ENCODE measurements around the gene VPS26B.

DNA sequence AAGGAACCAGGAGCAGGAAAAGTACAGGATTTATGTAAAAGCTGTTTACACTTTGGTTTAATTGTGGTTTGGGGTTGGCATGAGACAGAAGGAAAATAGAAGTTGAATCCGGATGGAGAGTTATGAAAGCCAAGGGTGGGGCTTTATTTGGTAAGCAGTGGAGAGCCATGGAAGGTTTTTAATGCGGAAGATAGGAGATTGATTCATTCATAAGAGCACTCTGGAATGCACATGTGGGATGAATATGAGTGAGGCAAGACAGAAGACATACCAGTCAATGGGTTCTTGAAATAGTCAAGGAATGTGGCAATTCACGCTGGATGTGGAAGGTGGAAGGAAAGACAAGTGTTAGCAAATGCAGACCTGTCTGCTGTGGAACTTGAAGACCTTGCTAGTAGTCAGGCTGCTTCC is 42.4 kb downstream of the VPS26B start:
- TF ChIP-seq, protein P1, sequence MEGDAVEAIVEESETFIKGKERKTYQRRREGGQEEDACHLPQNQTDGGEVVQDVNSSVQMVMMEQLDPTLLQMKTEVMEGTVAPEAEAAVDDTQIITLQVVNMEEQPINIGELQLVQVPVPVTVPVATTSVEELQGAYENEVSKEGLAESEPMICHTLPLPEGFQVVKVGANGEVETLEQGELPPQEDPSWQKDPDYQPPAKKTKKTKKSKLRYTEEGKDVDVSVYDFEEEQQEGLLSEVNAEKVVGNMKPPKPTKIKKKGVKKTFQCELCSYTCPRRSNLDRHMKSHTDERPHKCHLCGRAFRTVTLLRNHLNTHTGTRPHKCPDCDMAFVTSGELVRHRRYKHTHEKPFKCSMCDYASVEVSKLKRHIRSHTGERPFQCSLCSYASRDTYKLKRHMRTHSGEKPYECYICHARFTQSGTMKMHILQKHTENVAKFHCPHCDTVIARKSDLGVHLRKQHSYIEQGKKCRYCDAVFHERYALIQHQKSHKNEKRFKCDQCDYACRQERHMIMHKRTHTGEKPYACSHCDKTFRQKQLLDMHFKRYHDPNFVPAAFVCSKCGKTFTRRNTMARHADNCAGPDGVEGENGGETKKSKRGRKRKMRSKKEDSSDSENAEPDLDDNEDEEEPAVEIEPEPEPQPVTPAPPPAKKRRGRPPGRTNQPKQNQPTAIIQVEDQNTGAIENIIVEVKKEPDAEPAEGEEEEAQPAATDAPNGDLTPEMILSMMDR (IDR thresholded peaks at IDR 0.05; ENCODE audit: poor library complexity): no peak
- TF ChIP-seq EZH2phosphoT487 (IDR thresholded peaks at IDR 0.05; ENCODE audit: low read depth, severe bottlenecking, unreplicated experiment): no peak
